Measurements from ENCODE around the gene PROSER2. TPM values are rescaled to one million over a fixed set of nuclear protein-coding genes. Genes with fewer than 3 reads are reported as not detected.

The PROSER2 gene
- total and polyA plus RNA-seq, 2 of the 13 experiments (the other 11 are each of a cell fraction or from before 2014, with no cell fraction given): 6.9 to 7.7 TPM

DNA sequence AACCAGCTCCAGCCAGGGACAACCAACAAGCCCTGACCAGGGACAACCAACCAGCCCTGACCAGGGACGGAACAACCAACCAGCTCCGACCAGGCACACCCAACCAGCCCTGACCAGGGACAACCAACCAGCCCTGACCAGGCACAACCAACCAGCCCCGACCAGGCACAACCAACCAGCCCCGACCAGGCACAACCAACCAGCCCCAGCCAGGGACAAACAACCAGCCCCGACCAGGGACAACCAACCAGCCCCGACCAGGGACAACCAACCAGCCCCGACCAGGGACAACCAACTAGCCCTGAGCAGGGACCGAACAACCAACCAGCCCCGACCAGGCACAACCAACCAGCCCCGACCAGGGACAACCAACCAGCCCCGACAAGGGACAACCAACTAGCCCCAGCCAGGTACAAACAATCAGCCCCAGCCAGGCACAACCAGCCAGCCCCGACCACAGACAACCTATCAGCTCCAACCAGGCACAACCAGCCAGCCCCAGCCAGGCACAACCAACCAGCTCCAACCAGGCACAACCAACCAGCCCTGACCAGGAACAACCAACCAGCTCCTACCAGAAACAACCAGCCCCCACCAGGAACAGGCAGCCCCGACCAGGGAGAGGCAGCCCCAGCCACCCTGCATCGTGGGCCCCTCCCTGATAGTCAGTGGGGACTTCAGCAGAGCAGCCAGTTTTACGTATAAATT, 56.4 kb downstream of the PROSER2 start:
- WGBS (ENCODE audit: low lambda C conversion rate): 100% methylated on average over 3 of the region's 15 CpGs
- FAIRE-seq (no peak), DNase-seq (ENCODE audit: low spot score) (no peak), ATAC-seq (no peak)
- intact Hi-C loops (cut with micrococcal nuclease; ENCODE audit: unreplicated experiment): no loop called here
- no TSS peak for BruUV-seq (replicated peaks)
- POLR2A ChIA-PET: no interaction called here
- peaks cover 80% of the 10 kb centered on the region for H3K4me1 ChIP-seq (ENCODE audit: insufficient read depth, low read length)
- no peak overlapping the region for H3K9ac ChIP-seq (ENCODE audit: insufficient read depth, low read depth, low read length)
- H2AFZ ChIP-seq (ENCODE audit: low read length): no peak overlapping the region
- H3K4me2 ChIP-seq (ENCODE audit: low read depth, low read length): no peak overlapping the region
- no peaks in the 10 kb centered on the region for H3K36me3 ChIP-seq (replicated peaks in 1 of 2; ENCODE audit: control insufficient read depth in 1 of 2, insufficient read depth in 2 of 2, low read length in 2 of 2)
- CTCF ChIA-PET (ENCODE audit: low intra/inter-chr PET ratio, low total read pairs): no interaction called here
- H3K27ac ChIP-seq (ENCODE audit: extremely low read length, insufficient read depth, low read length): no peak overlapping the region
- H3K79me2 ChIP-seq (ENCODE audit: insufficient read depth, low read length): no peaks in the 10 kb centered on the region
- H3K4me3 ChIP-seq (replicated peaks in 1 of 3; ENCODE audit: insufficient read depth in 1 of 3, low read depth in 2 of 3, low read length in 3 of 3): no peak overlapping the region
- H3K27me3 ChIP-seq (ENCODE audit: control insufficient read depth in 1 of 2, insufficient read depth in 2 of 2, low read length in 2 of 2): no peaks in the 10 kb centered on the region
- TF ChIP-seq CBFB (CRISPR knock-in tag; IDR thresholded peaks at IDR 0.05) (no peak), ZNF788 (CRISPR knock-in tag; IDR thresholded peaks at IDR 0.05; ENCODE audit: borderline replicate concordance) (no peak), SIX1 (CRISPR knock-in tag; IDR thresholded peaks at IDR 0.05; ENCODE audit: borderline replicate concordance) (no peak), ZFP36L2 (CRISPR knock-in tag; IDR thresholded peaks at IDR 0.05) (no peak)
- TF ChIP-seq, protein P1, sequence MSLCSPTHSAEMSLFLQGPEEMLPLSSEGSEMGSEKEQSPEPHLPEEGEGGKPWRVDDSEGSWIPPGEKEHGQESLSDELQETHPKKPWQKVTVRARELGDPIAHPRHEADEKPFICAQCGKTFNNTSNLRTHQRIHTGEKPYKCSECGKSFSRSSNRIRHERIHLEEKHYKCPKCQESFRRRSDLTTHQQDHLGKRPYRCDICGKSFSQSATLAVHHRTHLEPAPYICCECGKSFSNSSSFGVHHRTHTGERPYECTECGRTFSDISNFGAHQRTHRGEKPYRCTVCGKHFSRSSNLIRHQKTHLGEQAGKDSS (CRISPR knock-in tag; IDR thresholded peaks at IDR 0.05; ENCODE audit: borderline replicate concordance, low read depth): no peak
- TF ChIP-seq, protein P2, sequence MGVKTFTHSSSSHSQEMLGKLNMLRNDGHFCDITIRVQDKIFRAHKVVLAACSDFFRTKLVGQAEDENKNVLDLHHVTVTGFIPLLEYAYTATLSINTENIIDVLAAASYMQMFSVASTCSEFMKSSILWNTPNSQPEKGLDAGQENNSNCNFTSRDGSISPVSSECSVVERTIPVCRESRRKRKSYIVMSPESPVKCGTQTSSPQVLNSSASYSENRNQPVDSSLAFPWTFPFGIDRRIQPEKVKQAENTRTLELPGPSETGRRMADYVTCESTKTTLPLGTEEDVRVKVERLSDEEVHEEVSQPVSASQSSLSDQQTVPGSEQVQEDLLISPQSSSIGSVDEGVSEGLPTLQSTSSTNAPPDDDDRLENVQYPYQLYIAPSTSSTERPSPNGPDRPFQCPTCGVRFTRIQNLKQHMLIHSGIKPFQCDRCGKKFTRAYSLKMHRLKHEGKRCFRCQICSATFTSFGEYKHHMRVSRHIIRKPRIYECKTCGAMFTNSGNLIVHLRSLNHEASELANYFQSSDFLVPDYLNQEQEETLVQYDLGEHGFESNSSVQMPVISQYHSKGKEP (CRISPR knock-in tag; IDR thresholded peaks at IDR 0.05): no peak
- TF ChIP-seq, protein P3, sequence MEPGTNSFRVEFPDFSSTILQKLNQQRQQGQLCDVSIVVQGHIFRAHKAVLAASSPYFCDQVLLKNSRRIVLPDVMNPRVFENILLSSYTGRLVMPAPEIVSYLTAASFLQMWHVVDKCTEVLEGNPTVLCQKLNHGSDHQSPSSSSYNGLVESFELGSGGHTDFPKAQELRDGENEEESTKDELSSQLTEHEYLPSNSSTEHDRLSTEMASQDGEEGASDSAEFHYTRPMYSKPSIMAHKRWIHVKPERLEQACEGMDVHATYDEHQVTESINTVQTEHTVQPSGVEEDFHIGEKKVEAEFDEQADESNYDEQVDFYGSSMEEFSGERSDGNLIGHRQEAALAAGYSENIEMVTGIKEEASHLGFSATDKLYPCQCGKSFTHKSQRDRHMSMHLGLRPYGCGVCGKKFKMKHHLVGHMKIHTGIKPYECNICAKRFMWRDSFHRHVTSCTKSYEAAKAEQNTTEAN (CRISPR knock-in tag; conservative IDR thresholded peaks at IDR 0.05): no peak
- TF ChIP-seq, protein P4, sequence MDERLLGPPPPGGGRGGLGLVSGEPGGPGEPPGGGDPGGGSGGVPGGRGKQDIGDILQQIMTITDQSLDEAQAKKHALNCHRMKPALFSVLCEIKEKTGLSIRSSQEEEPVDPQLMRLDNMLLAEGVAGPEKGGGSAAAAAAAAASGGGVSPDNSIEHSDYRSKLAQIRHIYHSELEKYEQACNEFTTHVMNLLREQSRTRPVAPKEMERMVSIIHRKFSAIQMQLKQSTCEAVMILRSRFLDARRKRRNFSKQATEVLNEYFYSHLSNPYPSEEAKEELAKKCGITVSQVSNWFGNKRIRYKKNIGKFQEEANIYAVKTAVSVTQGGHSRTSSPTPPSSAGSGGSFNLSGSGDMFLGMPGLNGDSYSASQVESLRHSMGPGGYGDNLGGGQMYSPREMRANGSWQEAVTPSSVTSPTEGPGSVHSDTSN (CRISPR knock-in tag; IDR thresholded peaks at IDR 0.05): no peak
- TF ChIP-seq, protein P5, sequence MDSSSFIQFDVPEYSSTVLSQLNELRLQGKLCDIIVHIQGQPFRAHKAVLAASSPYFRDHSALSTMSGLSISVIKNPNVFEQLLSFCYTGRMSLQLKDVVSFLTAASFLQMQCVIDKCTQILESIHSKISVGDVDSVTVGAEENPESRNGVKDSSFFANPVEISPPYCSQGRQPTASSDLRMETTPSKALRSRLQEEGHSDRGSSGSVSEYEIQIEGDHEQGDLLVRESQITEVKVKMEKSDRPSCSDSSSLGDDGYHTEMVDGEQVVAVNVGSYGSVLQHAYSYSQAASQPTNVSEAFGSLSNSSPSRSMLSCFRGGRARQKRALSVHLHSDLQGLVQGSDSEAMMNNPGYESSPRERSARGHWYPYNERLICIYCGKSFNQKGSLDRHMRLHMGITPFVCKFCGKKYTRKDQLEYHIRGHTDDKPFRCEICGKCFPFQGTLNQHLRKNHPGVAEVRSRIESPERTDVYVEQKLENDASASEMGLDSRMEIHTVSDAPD (CRISPR knock-in tag; IDR thresholded peaks at IDR 0.05): no peak
- TF ChIP-seq, protein P6, sequence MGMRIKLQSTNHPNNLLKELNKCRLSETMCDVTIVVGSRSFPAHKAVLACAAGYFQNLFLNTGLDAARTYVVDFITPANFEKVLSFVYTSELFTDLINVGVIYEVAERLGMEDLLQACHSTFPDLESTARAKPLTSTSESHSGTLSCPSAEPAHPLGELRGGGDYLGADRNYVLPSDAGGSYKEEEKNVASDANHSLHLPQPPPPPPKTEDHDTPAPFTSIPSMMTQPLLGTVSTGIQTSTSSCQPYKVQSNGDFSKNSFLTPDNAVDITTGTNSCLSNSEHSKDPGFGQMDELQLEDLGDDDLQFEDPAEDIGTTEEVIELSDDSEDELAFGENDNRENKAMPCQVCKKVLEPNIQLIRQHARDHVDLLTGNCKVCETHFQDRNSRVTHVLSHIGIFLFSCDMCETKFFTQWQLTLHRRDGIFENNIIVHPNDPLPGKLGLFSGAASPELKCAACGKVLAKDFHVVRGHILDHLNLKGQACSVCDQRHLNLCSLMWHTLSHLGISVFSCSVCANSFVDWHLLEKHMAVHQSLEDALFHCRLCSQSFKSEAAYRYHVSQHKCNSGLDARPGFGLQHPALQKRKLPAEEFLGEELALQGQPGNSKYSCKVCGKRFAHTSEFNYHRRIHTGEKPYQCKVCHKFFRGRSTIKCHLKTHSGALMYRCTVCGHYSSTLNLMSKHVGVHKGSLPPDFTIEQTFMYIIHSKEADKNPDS (CRISPR knock-in tag; IDR thresholded peaks at IDR 0.05): no peak
- TF ChIP-seq, protein P7, sequence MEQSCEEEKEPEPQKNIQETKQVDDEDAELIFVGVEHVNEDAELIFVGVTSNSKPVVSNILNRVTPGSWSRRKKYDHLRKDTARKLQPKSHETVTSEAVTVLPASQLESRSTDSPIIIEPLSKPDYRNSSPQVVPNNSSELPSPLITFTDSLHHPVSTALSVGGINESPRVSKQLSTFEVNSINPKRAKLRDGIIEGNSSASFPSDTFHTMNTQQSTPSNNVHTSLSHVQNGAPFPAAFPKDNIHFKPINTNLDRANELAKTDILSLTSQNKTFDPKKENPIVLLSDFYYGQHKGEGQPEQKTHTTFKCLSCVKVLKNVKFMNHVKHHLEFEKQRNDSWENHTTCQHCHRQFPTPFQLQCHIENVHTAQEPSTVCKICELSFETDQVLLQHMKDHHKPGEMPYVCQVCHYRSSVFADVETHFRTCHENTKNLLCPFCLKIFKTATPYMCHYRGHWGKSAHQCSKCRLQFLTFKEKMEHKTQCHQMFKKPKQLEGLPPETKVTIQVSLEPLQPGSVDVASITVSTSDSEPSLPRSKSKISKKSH (CRISPR knock-in tag; IDR thresholded peaks at IDR 0.05; ENCODE audit: borderline replicate concordance): no peak
- no peaks in the 10 kb centered on the region for H4K20me1 ChIP-seq (ENCODE audit: insufficient read depth, low read length)
- no peaks in the 10 kb centered on the region for H3K9me3 ChIP-seq (ENCODE audit: low read length)
- in situ Hi-C loops (cut with HindIII; ENCODE audit: extremely low pct_ligation_motif_present, low pct_unique_long_range_greater_than_20kb): no loop called here

All from HepG2 (cell line).